ENCODE data around the gene TCTA. TPM values are rescaled to one million over a fixed set of nuclear protein-coding genes. Genes with fewer than 3 reads are reported as not detected.

The TCTA gene
- total and polyA plus RNA-seq, 9 of the 15 experiments (the other 6 are each of a cell fraction or from before 2014, with no cell fraction given) = 4.0 to 15.4 (median 8.2) TPM

DNA sequence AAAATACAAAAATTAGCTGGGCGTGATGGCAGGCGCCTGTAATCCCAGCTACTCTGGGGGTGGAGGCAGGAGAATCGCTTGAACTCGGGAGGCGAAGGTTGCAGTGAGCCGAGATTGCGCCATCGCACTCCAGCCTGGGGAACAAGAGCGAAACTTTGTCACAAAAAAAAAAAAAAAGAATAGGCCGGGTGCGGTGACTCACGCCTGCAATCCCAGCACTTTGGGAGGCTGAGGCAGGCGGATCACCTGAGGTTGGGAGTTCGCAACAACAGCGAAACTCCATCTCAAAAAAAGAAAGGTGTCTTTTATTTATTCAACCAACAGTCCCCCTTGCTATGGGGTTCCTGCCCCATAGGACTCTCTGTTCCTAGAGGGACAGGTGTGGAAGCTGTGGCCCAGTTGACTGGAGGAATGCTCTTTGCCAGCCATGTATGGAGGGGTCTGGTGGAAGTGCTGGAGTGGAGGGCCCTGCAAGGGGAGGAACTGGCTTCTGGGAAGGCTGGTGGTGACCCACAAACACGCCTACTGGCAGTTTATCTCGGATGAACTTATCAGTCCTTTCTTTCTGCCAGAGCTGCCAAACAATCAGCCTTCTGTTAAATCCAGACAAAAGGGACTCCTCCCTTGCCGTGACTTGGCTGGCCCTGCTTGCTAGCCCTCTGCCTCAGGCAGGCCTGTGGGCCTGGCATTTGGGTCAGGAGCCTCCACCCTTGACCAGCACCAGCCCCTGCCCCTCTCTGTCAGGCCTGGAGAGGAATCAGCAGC, 53.2 kb downstream of the TCTA start (continued):
- TF ChIP-seq, protein P1, sequence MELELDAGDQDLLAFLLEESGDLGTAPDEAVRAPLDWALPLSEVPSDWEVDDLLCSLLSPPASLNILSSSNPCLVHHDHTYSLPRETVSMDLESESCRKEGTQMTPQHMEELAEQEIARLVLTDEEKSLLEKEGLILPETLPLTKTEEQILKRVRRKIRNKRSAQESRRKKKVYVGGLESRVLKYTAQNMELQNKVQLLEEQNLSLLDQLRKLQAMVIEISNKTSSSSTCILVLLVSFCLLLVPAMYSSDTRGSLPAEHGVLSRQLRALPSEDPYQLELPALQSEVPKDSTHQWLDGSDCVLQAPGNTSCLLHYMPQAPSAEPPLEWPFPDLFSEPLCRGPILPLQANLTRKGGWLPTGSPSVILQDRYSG (tag; conservative IDR thresholded peaks at IDR 0.05; ENCODE audit: low read depth) = no peak
- TF ChIP-seq, protein P2, sequence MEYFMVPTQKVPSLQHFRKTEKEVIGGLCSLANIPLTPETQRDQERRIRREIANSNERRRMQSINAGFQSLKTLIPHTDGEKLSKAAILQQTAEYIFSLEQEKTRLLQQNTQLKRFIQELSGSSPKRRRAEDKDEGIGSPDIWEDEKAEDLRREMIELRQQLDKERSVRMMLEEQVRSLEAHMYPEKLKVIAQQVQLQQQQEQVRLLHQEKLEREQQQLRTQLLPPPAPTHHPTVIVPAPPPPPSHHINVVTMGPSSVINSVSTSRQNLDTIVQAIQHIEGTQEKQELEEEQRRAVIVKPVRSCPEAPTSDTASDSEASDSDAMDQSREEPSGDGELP (CRISPR knock-in tag; IDR thresholded peaks at IDR 0.05; ENCODE audit: borderline replicate concordance) = peak; percentile 10; the same call in 1 of the 2 replicates
- TF ChIP-seq POLR2H (tag; IDR thresholded peaks at IDR 0.05; ENCODE audit: low read depth) (no peak), ZNF24 (IDR thresholded peaks at IDR 0.05) (no peak), SREBF1 (IDR thresholded peaks at IDR 0.05; ENCODE audit: borderline replicate concordance, low read depth, low read length) (no peak), NR2C2 (CRISPR knock-in tag; IDR thresholded peaks at IDR 0.05) (no peak), NR2C2 (tag; IDR thresholded peaks at IDR 0.05) (no peak), MCM7 (IDR thresholded peaks at IDR 0.05) (no peak), ZSCAN29 (IDR thresholded peaks at IDR 0.05) (no peak), ETV6 (IDR thresholded peaks at IDR 0.05; ENCODE audit: borderline replicate concordance in 1 of 2, low read depth in 2 of 2, low read length in 1 of 2) (no peak), ETV6 (CRISPR knock-in tag; IDR thresholded peaks at IDR 0.05; ENCODE audit: borderline replicate concordance) (no peak), ZKSCAN3 (CRISPR knock-in tag; IDR thresholded peaks at IDR 0.05) (no peak), ZFP36 (IDR thresholded peaks at IDR 0.05; ENCODE audit: low read depth, low read length, partially characterized antibody) (no peak), BRD4 (IDR thresholded peaks at IDR 0.05) (no peak), TEAD1 (CRISPR knock-in tag; IDR thresholded peaks at IDR 0.05) (0 out of 4 replicates have a peak, but pooled peaks of 1 of the 2 experiments have one; percentile 32), CTBP1 (IDR thresholded peaks at IDR 0.05; ENCODE audit: borderline replicate concordance) (peak; percentile 55; the same call in 1 of the 2 replicates), ZNF347 (CRISPR knock-in tag; IDR thresholded peaks at IDR 0.05; ENCODE audit: low read depth) (no peak), ZNF253 (CRISPR knock-in tag; conservative IDR thresholded peaks at IDR 0.05) (no peak)
- TF ChIP-seq, protein P3, sequence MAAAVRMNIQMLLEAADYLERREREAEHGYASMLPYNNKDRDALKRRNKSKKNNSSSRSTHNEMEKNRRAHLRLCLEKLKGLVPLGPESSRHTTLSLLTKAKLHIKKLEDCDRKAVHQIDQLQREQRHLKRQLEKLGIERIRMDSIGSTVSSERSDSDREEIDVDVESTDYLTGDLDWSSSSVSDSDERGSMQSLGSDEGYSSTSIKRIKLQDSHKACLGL (CRISPR knock-in tag; IDR thresholded peaks at IDR 0.05; ENCODE audit: borderline replicate concordance, poor library complexity, severe bottlenecking) = no peak
- TF ChIP-seq, protein P4, sequence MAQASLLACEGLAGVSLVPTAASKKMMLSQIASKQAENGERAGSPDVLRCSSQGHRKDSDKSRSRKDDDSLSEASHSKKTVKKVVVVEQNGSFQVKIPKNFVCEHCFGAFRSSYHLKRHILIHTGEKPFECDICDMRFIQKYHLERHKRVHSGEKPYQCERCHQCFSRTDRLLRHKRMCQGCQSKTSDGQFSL (CRISPR knock-in tag; IDR thresholded peaks at IDR 0.05) = no peak
- TF ChIP-seq, protein P4 (tag; IDR thresholded peaks at IDR 0.05) = no peak
- TF ChIP-seq, protein P5, sequence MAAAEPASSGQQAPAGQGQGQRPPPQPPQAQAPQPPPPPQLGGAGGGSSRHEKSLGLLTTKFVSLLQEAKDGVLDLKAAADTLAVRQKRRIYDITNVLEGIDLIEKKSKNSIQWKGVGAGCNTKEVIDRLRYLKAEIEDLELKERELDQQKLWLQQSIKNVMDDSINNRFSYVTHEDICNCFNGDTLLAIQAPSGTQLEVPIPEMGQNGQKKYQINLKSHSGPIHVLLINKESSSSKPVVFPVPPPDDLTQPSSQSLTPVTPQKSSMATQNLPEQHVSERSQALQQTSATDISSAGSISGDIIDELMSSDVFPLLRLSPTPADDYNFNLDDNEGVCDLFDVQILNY (CRISPR knock-in tag; IDR thresholded peaks at IDR 0.05) = no peak
- TF ChIP-seq, protein P6, sequence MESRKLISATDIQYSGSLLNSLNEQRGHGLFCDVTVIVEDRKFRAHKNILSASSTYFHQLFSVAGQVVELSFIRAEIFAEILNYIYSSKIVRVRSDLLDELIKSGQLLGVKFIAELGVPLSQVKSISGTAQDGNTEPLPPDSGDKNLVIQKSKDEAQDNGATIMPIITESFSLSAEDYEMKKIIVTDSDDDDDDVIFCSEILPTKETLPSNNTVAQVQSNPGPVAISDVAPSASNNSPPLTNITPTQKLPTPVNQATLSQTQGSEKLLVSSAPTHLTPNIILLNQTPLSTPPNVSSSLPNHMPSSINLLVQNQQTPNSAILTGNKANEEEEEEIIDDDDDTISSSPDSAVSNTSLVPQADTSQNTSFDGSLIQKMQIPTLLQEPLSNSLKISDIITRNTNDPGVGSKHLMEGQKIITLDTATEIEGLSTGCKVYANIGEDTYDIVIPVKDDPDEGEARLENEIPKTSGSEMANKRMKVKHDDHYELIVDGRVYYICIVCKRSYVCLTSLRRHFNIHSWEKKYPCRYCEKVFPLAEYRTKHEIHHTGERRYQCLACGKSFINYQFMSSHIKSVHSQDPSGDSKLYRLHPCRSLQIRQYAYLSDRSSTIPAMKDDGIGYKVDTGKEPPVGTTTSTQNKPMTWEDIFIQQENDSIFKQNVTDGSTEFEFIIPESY (CRISPR knock-in tag; IDR thresholded peaks at IDR 0.05) = no peak

Data from K562 (cell line).